Measurements from ENCODE around the gene LEPROT. TPM values are rescaled to one million over a fixed set of nuclear protein-coding genes. Genes with fewer than 3 reads are reported as not detected.

The LEPROT gene
- total RNA-seq, 1 experiment from 2014 or later: 56.4 TPM

DNA sequence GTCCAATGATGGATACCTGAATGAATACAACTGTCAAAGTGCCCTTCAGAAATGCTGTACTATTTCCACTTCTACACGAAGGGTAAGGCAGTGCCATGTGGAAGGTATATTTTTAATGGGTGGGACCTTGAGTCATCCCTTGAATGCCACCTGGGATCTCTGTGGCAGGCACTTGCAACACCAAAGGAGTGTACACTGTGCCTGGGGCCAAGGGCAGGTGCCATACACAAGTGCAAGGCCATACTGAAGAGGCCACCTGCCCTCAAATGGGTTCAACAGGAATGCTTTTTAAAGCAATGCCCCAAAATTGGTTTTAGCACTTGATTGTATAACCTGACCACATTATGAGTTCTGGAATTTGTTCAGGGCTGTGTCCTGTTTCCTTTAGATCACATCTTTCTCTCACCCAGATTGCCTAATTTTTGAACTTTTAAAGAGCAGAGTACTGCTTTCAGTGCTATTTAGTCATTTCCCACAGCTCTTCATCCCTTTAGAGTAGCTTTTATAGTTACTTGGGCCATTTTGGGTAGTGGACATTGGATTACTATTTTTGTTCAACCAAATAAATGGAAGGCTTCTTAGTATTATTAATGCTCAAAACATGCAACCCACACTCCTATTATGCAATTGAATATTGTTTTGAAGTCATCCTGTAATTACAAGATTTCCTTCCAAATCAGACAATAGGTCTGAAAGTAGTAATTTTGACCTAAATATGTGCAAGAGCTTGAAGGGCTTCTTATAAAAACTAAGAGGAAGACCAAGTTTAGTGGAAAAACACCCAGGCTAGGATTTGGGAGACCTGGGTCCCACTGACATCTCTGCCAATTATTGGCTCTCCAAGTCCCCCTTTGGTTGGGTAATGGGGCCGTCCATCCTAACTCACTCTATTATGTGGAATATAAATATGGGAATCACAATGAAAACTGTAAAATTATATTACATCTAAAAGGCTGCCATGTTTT is 57.2 kb downstream of the LEPROT start:
- no peak for DNase-seq (ENCODE audit: low read depth)

- no peak for DNase-seq (ENCODE audit: low read depth)
Measured at GRCh38 chr1:65478379-65479026, 58.0 kb downstream of the LEPROT start.

- DNase-seq (ENCODE audit: low read depth): no peak
Measured at GRCh38 chr1:65479554-65480204, 59.2 kb downstream of the LEPROT start.

GRCh38 chr1:65480684-65481405 is 60.4 kb downstream of the LEPROT start:
- no peak for DNase-seq (ENCODE audit: low read depth)

- no peak for DNase-seq (ENCODE audit: low read depth)
Measured at GRCh38 chr1:65483993-65484754, 63.7 kb downstream of the LEPROT start.

Other genes starting within 250 kb of the LEPROT start
- gene DNAJC6, start 111.1 kb upstream of the LEPROT start, total RNA-seq (2014; rRNA removed; shearing (Covaris generic)): 4.9 and 5.2 TPM in 2 replicates
- gene LEPR, start within 50 bp of the LEPROT start, total RNA-seq (2014; rRNA removed; shearing (Covaris generic)): 8.5 and 10.9 TPM in 2 replicates